OCI-LY7 (cell line): ENCODE results near the gene SLC1A7. TPM values are rescaled to one million over a fixed set of nuclear protein-coding genes. Genes with fewer than 3 reads are reported as not detected.

Source experiments
- BruUV-seq: library from RNA; stranded (reverse); fragments of 400-500 nt; replicated peaks from 2 replicates; lab custom pipeline; 2021; lab: Mats Ljungman, UMichigan
- CTCF ChIA-PET: fragments of 300-600 bp; sonication (Branson Sonifier 250); formaldehyde crosslinking; loops from one replicate; lab custom pipeline; 2022; ENCODE audit warnings: antibody characterized with exemption; ENCODE audit not compliant: unreplicated experiment; lab: Charles Lee
- POLR2A ChIA-PET: fragments of 300-600 bp; sonication (Branson Sonifier 250); formaldehyde crosslinking; loops from one replicate; lab custom pipeline; 2022; ENCODE audit warnings: antibody characterized with exemption; lab: Charles Lee
- DNase-seq: peaks from one replicate; pipeline ENCODE4 v3.0.0-alpha.2; 2015; ENCODE audit warnings: low spot score
- H2AFZ ChIP-seq: fragments of 200-600 bp; sonication (generic), shearing (Covaris generic); 2 replicates; pipeline ENCODE4 v1.6.1; 2014; ENCODE audit warnings: mild to moderate bottlenecking, antibody characterized with exemption, low read length, moderate library complexity
- H3K27ac ChIP-seq: fragments of 200-600 bp; sonication (generic); 2 replicates; pipeline ENCODE4 v1.5.1; 2014; ENCODE audit warnings: mixed run types, low read depth, mild to moderate bottlenecking, moderate library complexity, low read length, inconsistent platforms; ENCODE audit not compliant: poor library complexity, severe bottlenecking
- H3K36me3 ChIP-seq: fragments of 200-600 bp; sonication (generic); 2 replicates; pipeline ENCODE4 v1.6.1; 2014; ENCODE audit warnings: mild to moderate bottlenecking, antibody characterized with exemption, low read length, moderate library complexity, mixed read lengths; ENCODE audit not compliant: insufficient read depth
- H3K4me1 ChIP-seq: fragments of 200-600 bp; sonication (generic); 2 replicates; pipeline ENCODE4 v1.5.1; 2014; ENCODE audit warnings: mild to moderate bottlenecking, low read length; ENCODE audit not compliant: insufficient read depth, poor library complexity, severe bottlenecking
- H3K4me2 ChIP-seq: fragments of 200-600 bp; sonication (generic); 2 replicates; pipeline ENCODE4 v1.6.1; 2014; ENCODE audit warnings: mild to moderate bottlenecking, low read length
- H3K4me3 ChIP-seq: fragments of 200-600 bp; sonication (generic); 2 replicates; pipeline ENCODE4 v1.5.1; 2014; ENCODE audit warnings: mild to moderate bottlenecking, low read depth, low read length; ENCODE audit not compliant: poor library complexity, severe bottlenecking
- H3K79me2 ChIP-seq: fragments of 200-600 bp; sonication (generic); 2 replicates; pipeline ENCODE4 v1.6.1; 2016; ENCODE audit warnings: low read depth, mild to moderate bottlenecking, low read length, moderate library complexity, mixed read lengths; ENCODE audit not compliant: insufficient read depth
- H3K9me2 ChIP-seq: fragments of 200-600 bp; sonication (generic); 2 replicates; pipeline ENCODE4 v1.6.1; 2016; ENCODE audit warnings: mild to moderate bottlenecking, low read length, mixed read lengths; ENCODE audit not compliant: insufficient read depth
- H3K9me3 ChIP-seq: fragments of 200-600 bp; sonication (generic); 2 replicates; pipeline ENCODE4 v1.6.1; 2014; ENCODE audit warnings: mild to moderate bottlenecking, mixed run types, low read length, mixed read lengths
- H4K20me1 ChIP-seq: fragments of 200-600 bp; sonication (generic); 2 replicates; pipeline ENCODE4 v1.6.1; 2014; ENCODE audit warnings: mild to moderate bottlenecking, antibody characterized with exemption, low read length, moderate library complexity, mixed read lengths; ENCODE audit not compliant: insufficient read depth
- CTCF ChIP-seq: fragments of 200-600 bp; sonication (generic); conservative IDR thresholded peaks from 2 replicates; pipeline ENCODE4 v1.5.1; 2014; ENCODE audit warnings: mild to moderate bottlenecking, antibody characterized with exemption, low read length, moderate library complexity, mixed read lengths
- EZH2phosphoT487 ChIP-seq: fragments of 200-600 bp; sonication (generic); IDR thresholded peaks from 2 replicates; pipeline ENCODE4 v1.6.1; 2018; ENCODE audit warnings: low read depth, borderline replicate concordance, mild to moderate bottlenecking, mixed run types, antibody characterized with exemption, low read length, moderate library complexity, mixed read lengths
- intact Hi-C: fragments of 100-400 bp; cut with micrococcal nuclease; formaldehyde crosslinking; loops from one replicate; pipeline ENCODE4 v1.10.0; 2022; ENCODE audit not compliant: unreplicated experiment
- total RNA-seq, 2 experiments: library from RNA; depleted of rRNA in 1 of 2; stranded (reverse); fragments of >200 nt in 1 of 2; shearing (Covaris generic) in 1 of 2; gene quantifications; 2 replicates each; pipeline ENCODE4 v1.2.3, GENCODE V29; 2014 to 2022

Gene SLC1A7
- total RNA-seq, 2 experiments from 2014 or later = not detected

- Histone ChIP-seq H2AFZ (no peak overlapping the region), H3K4me2 (no peak overlapping the region), H3K36me3 (no peaks in the 10 kb centered on the region), H3K79me2 (no peaks in the 10 kb centered on the region), H3K9me3 (no peaks in the 10 kb centered on the region), H3K27ac (no peak overlapping the region), H4K20me1 (no peaks in the 10 kb centered on the region), H3K4me1 (no peaks in the 10 kb centered on the region), H3K4me3 (no peak overlapping the region), H3K9me2 (no peaks in the 10 kb centered on the region)
- intact Hi-C loops = no loop called here
- ChIA-PET POLR2A (no interaction called here), CTCF (no interaction called here)
- no peak for DNase-seq
- TF ChIP-seq EZH2phosphoT487 (no peak), CTCF (no peak)
- no TSS peak for BruUV-seq
These were observed 35.3 kb downstream of the SLC1A7 start for GRCh38 chr1:53107090-53107489.

- DNase-seq = no peak
- intact Hi-C loops = no loop called here
- BruUV-seq = no TSS peak
- no peak overlapping the region for H3K4me2 ChIP-seq
- H2AFZ ChIP-seq = no peak overlapping the region
- H3K9me2 ChIP-seq = no peaks in the 10 kb centered on the region
- H3K9me3 ChIP-seq = 0 out of 2 replicates have a peak, but pooled peaks cover 5% of the 10 kb centered on the region
- no peaks in the 10 kb centered on the region for H3K4me1 ChIP-seq
- no peak for TF ChIP-seq CTCF
- POLR2A ChIA-PET = no interaction called here
- H4K20me1 ChIP-seq = no peaks in the 10 kb centered on the region
- no peak overlapping the region for H3K4me3 ChIP-seq
- no peaks in the 10 kb centered on the region for H3K79me2 ChIP-seq
- H3K36me3 ChIP-seq = no peaks in the 10 kb centered on the region
- H3K27ac ChIP-seq = no peak overlapping the region
- CTCF ChIA-PET = no interaction called here
These were observed 38.0 kb downstream of the SLC1A7 start for GRCh38 chr1:53104289-53104913.

- Histone ChIP-seq H3K4me3 (no peak overlapping the region), H3K9me2 (no peaks in the 10 kb centered on the region), H3K27ac (no peak overlapping the region), H4K20me1 (no peaks in the 10 kb centered on the region), H3K9me3 (peaks cover 22% of the 10 kb centered on the region), H3K36me3 (no peaks in the 10 kb centered on the region), H3K79me2 (no peaks in the 10 kb centered on the region), H3K4me1 (no peaks in the 10 kb centered on the region), H2AFZ (no peak overlapping the region), H3K4me2 (no peak overlapping the region)
- ChIA-PET POLR2A (interaction anchor here (0.5 kb wide), 1 partner anchor 52 kb away, joined by 3 read pairs; no protein-coding TSS in a partner anchor), CTCF (no interaction called here)
- BruUV-seq = no TSS peak
- no peak for DNase-seq
- intact Hi-C loops = no loop called here
- TF ChIP-seq EZH2phosphoT487 = no peak
- TF ChIP-seq CTCF = no peak
These were observed 47.9 kb downstream of the SLC1A7 start for GRCh38 chr1:53094533-53094919.
